Common myeloid progenitor, CD34-positive (primary cell): ENCODE data around the gene PKP1.

ENCODE experiments used
- CTCF ChIA-PET: fragments of 350-600 bp; sonication (Branson Sonifier 250); formaldehyde crosslinking; loops from one replicate; lab custom pipeline; 2021; ENCODE audit warnings: antibody characterized with exemption; lab: Charles Lee
- POLR2A ChIA-PET: fragments of 350-600 bp; sonication (Branson Sonifier 250); formaldehyde crosslinking; loops from one replicate; lab custom pipeline; 2021; ENCODE audit warnings: antibody characterized with exemption; lab: Charles Lee
- DNase-seq, 3 donors: peaks; one replicate each; pipeline versions ENCODE4 v3.0.0 to v3.0.0-alpha.2; 2013
- H3K27ac ChIP-seq, 2 experiments: 1 replicate in 1 of 2; 2 replicates in 1 of 2; pipeline ENCODE4 v1.7.0; 2013; ENCODE audit warnings: inconsistent platforms in 2 of 2, low read length in 2 of 2, mild to moderate bottlenecking in 2 of 2, low read depth in 1 of 2, moderate library complexity in 1 of 2; ENCODE audit not compliant: severe bottlenecking in 2 of 2, insufficient read depth in 1 of 2, poor library complexity in 1 of 2
- H3K27me3 ChIP-seq, 5 experiments: replicated peaks in 2 of 5; 1 replicate in 3 of 5; 2 replicates in 2 of 5; pipeline versions ENCODE4 v1.6.1 to v1.7.0; 2013; ENCODE audit warnings: low read length in 4 of 5, mild to moderate bottlenecking in 2 of 5, moderate library complexity in 2 of 5, inconsistent platforms in 1 of 5; ENCODE audit not compliant: insufficient read depth in 5 of 5, control insufficient read depth in 4 of 5
- H3K36me3 ChIP-seq, 4 experiments: 1 replicate in 2 of 4; 2 replicates in 2 of 4; pipeline versions ENCODE4 v1.6.1 to v1.7.0; 2013; ENCODE audit warnings: low read length in 3 of 4, control low read depth in 1 of 4, mild to moderate bottlenecking in 1 of 4; ENCODE audit not compliant: control insufficient read depth in 4 of 4, insufficient read depth in 4 of 4
- H3K4me1 ChIP-seq, 4 experiments: 1 replicate in 3 of 4; 2 replicates in 1 of 4; pipeline versions ENCODE4 v1.6.1 to v1.7.1; 2013; ENCODE audit warnings: low read length in 3 of 4, mild to moderate bottlenecking in 3 of 4, control low read depth in 1 of 4, inconsistent platforms in 1 of 4, moderate library complexity in 1 of 4; ENCODE audit not compliant: control insufficient read depth in 4 of 4, insufficient read depth in 4 of 4; ENCODE audit errors: control extremely low read depth in 1 of 4
- H3K4me3 ChIP-seq, 7 experiments: 1 replicate in 4 of 7; 2 replicates in 3 of 7; pipeline versions ENCODE4 v1.5.1 to v1.7.0; 2013; ENCODE audit warnings: mild to moderate bottlenecking in 7 of 7, low read length in 6 of 7, moderate library complexity in 6 of 7, inconsistent platforms in 2 of 7, low read depth in 2 of 7, control low read depth in 1 of 7; ENCODE audit not compliant: insufficient read depth in 4 of 7, control insufficient read depth in 1 of 7; ENCODE audit errors: extremely low read depth in 1 of 7
- H3K9me3 ChIP-seq, 5 experiments: 1 replicate in 4 of 5; 2 replicates in 1 of 5; pipeline versions ENCODE4 v1.6.1 to v1.7.1; 2013; ENCODE audit warnings: low read length in 4 of 5, mild to moderate bottlenecking in 2 of 5, inconsistent platforms in 1 of 5, low read depth in 1 of 5, moderate library complexity in 1 of 5; ENCODE audit not compliant: control insufficient read depth in 4 of 5, insufficient read depth in 2 of 5; ENCODE audit errors: control extremely low read depth in 1 of 5
- WGBS: methylation state at CpG from one replicate; pipeline ENCODE4 v1.1.5; 2013; ENCODE audit not compliant: insufficient coverage; 5-methylcytosine and 5-hydroxymethylcytosine counted together

Gene PKP1

DNA sequence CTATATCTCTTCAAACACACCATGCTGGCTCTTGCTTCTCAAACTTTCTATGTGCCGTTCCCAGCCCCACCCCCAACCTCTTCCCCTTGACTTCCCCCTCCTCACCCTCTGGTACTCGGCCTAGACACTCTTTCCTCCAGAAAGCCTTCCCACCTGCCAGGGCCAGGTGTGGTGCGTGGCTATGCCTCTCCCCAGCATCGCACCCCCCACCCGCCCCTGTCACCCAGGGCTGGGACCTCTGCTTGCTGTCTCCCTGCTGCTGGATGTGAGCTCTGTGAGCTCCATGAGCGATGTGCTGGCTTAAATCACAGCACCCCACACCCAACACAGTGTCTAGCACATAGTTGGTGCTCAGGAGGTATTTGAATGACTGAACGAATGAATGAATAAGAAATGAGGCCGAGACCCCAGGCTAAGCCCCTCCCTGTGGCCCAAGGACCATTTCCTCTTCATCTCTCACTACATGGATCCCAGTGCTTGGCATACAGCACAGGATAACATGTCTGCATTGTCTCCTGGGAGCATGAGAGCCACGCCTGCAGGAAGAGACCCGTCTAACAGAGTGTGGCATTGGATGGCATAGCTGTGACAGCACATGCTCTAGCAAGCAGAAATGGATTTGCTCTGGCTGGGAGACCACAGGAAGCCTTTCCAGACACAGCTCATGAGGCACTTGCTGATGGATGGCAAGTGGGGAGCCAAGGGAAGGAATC, 74.5 kb downstream of the PKP1 start:
- H3K4me3 ChIP-seq: no peak overlapping the region
- DNase-seq: no peak
- H3K27ac ChIP-seq: no peak overlapping the region
- H3K4me1 ChIP-seq: no peaks in the 10 kb centered on the region
- H3K27me3 ChIP-seq: peaks cover 0 to 21% (median 7%) of the 10 kb centered on the region in 5 experiments
- no peaks in the 10 kb centered on the region for H3K36me3 ChIP-seq
- ChIA-PET POLR2A (no interaction called here), CTCF (interaction anchor here (1.0 to 2.0 kb wide), 2 partner anchors 24 to 109 kb away, joined by 3 to 6 read pairs; no protein-coding TSS in a partner anchor)
- WGBS: 73% methylated on average over 5 of the region's 10 CpGs
- no peaks in the 10 kb centered on the region for H3K9me3 ChIP-seq

DNA sequence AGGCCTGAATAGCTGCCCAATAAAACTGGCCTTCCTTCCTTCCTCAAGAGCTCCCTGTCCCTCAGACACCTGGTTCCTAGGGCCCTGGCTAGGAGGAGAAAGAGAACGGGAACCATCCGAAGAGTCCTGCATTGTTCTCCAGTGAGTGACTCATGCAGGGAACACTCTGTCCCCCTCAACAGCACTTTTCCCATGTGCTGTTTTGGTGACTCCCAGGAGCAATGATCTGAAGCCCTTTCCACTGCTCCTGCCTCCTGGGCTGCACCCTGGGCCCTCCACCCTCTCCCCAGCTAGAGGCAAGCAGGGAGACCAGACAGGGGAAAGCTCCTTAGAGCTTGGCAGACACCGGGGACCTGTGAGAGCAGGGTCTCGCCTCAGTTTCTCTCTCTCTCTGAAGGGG, 75.3 kb downstream of the PKP1 start:
- no peaks in the 10 kb centered on the region for H3K9me3 ChIP-seq
- no peak overlapping the region for H3K4me3 ChIP-seq
- H3K4me1 ChIP-seq: no peaks in the 10 kb centered on the region
- ChIA-PET POLR2A (no interaction called here), CTCF (interaction anchor here (1.2 to 6.4 kb wide), 4 partner anchors 11 to 110 kb away, joined by 5 to 87 read pairs (median 8); no protein-coding TSS in a partner anchor)
- H3K27me3 ChIP-seq: peaks cover 0 to 25% (median 7%) of the 10 kb centered on the region in 5 experiments
- 100% methylated on average over 3 of the region's 4 CpGs for WGBS
- DNase-seq: no peak
- no peak overlapping the region for H3K27ac ChIP-seq
- H3K36me3 ChIP-seq: no peaks in the 10 kb centered on the region

DNA sequence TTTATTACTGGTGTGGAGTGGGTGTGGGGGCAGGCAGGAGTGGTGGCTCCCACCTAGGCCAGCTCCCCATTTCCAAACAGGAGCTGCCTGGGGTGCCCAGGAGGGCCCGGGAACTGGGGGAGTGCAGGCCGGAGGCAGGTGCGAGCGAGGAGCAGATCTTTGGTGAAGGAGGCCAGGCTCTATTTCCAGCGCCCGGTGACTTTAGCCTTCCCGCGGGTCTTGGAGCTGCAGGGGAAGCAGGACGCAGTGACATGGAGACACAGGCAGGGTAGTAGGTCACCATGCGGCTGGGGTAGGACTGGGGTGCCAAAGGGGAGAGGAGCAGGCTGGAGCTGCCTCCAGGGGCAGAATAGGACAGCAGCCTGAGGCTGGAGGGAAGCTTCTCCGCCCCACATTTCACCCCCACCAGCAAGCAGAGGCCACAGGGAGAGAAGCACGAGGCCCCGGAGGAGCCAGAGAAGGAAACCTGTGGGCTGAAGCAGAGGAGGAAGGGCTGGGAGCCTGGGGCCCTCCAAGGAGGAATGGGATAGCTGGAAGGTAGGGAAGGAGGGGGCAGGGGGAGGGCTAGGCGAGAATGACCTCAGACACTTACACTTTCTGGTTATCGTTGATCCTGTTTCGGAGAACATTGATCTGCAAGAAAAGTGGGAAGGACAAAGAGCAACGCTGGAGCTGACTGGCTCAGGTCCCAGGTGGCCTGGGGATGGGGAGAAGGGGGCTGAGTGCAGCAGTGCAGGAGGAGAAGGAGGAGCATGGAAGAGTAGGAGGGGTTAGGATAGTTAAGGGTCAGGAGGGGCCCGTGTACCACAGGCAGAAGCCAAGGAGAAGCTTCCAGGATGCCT, 75.9 kb downstream of the PKP1 start:
- no peak overlapping the region for H3K27ac ChIP-seq

DNA sequence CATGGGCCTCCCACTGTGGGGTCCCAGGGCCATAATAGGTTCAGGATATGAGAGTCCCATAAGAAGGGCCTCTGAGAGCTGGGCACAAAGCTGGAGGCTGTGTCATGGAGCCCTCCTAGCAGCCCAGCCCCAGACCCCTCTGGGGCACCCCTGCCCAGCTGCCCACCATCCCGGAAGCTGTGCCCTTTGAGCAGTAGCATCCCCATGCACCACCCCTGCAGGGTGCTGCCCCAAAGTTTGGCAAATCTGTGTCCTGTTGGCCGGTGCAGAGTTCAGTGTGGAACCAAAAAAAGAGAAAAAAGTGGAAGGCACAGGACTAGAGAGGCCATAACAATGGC, 76.5 kb downstream of the PKP1 start:
- Histone ChIP-seq H3K36me3 (no peaks in the 10 kb centered on the region), H3K4me1 (no peaks in the 10 kb centered on the region), H3K9me3 (no peaks in the 10 kb centered on the region), H3K27ac (no peak overlapping the region), H3K4me3 (no peak overlapping the region), H3K27me3 (peaks cover 0 to 28% (median 8%) of the 10 kb centered on the region in 5 experiments)
- 100% methylated on average over 1 of the region's 2 CpGs for WGBS
- DNase-seq: no peak
- POLR2A ChIA-PET: no interaction called here
- CTCF ChIA-PET: interaction anchor here (0.9 to 6.4 kb wide), 6 partner anchors 12 to 111 kb away, joined by 3 to 87 read pairs (median 6); partner anchors contain the start of gene TNNT2

More for the DNA sequence above, 75.9 kb downstream of the PKP1 start:
- Histone ChIP-seq H3K9me3 (no peaks in the 10 kb centered on the region), H3K36me3 (no peaks in the 10 kb centered on the region), H3K4me3 (no peak overlapping the region), H3K27me3 (peaks cover 0 to 26% (median 7%) of the 10 kb centered on the region in 5 experiments), H3K4me1 (no peaks in the 10 kb centered on the region)
- 85% methylated on average over 14 of the region's 18 CpGs for WGBS
- ChIA-PET CTCF (interaction anchor here (0.9 to 6.4 kb wide), 6 partner anchors 11 to 111 kb away, joined by 3 to 87 read pairs (median 6); partner anchors contain the start of gene TNNT2), POLR2A (no interaction called here)
- DNase-seq: no peak

DNA sequence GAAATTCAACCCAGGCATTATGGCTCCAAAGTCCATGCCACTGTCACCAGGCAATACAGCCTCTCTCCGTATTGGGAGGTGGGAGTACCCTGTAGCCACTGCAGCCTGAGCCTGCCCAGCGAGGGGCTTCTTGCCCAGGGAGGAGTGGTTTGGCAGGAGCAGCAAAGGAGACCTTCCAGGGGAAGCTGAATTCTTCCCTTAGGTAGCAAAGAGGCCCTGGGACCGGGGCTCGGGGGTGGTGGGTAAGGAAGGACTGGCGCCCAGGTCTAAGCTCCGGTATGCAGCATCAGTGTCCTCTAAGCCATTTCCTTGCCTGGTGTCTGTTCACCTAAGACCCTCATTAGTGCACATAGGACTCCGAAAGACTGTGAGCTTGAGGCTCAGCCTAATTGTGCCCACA, 77.2 kb downstream of the PKP1 start:
- Histone ChIP-seq H3K27me3 (peaks cover 0 to 28% (median 8%) of the 10 kb centered on the region in 5 experiments), H3K36me3 (no peaks in the 10 kb centered on the region), H3K4me1 (no peaks in the 10 kb centered on the region), H3K27ac (no peak overlapping the region), H3K9me3 (no peaks in the 10 kb centered on the region), H3K4me3 (no peak overlapping the region)
- ChIA-PET CTCF (interaction anchor here (0.9 to 6.4 kb wide), 14 partner anchors 12 to 409 kb away, joined by 3 to 87 read pairs (median 4); no protein-coding TSS in a partner anchor), POLR2A (no interaction called here)
- no peak for DNase-seq
- WGBS: 94% methylated on average over 7 of the region's 7 CpGs

DNA sequence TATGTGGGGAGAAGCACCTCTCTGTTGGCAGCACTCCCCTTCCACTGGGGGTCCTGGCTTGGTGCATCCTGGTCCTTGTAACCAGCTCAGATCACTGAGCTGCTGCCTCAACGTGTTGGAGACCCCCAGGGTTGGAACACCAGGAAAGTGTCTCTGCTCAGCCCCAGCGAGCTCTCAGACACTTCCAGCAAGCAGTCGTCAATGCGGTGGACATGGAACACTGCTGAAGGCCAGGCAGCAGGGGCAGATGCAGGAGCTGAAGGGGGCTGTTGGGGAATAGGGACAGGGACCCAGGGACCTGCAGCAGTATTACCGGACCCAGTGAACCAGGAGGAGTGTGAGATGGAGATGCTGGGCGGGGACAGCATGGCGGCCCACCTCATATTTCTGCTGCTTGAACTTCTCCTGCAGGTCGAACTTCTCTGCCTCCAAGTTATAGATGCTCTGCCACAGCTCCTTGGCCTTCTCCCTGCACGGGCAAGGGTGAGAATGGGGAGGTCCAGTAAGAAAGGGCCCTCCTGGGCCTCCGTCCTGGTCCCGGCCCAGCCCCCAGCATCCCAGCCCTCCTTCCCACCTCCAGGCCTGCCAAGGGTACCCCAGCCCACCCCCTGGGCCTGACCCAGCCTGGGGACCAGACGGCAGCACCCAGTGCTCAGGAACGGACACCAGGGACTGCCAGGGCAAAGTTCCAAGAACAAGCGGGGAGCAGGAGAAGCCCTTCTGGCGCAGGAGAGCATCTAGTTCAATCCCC, 77.8 kb downstream of the PKP1 start:
- DNase-seq: no peak
- H3K36me3 ChIP-seq: no peaks in the 10 kb centered on the region
- POLR2A ChIA-PET: no interaction called here

More for the DNA sequence above, 77.8 kb downstream of the PKP1 start:
- Histone ChIP-seq H3K9me3 (no peaks in the 10 kb centered on the region), H3K4me1 (no peaks in the 10 kb centered on the region), H3K27ac (no peak overlapping the region), H3K4me3 (no peak overlapping the region), H3K27me3 (peaks cover 0 to 24% (median 5%) of the 10 kb centered on the region in 5 experiments)
- 99% methylated on average over 9 of the region's 15 CpGs for WGBS
- CTCF ChIA-PET: interaction anchor here (0.9 to 6.4 kb wide), 17 partner anchors 11 to 408 kb away, joined by 3 to 87 read pairs (median 4); no protein-coding TSS in a partner anchor
